HEK293T (cell line): ENCODE measurements around the gene DNAAF9.

Experiments
- ARNT ChIP-seq: fragments of 450-650 bp; IDR thresholded peaks from 2 replicates; pipeline ENCODE4 v1.6.1; 2017; ENCODE audit warnings: mild to moderate bottlenecking
- CTBP1 ChIP-seq: fragments of 450-650 bp; IDR thresholded peaks from 2 replicates; pipeline ENCODE4 v1.6.1; 2016; ENCODE audit warnings: borderline replicate concordance
- ELF4 ChIP-seq: fragments of 450-650 bp; IDR thresholded peaks from 2 replicates; pipeline ENCODE4 v1.6.1; 2017; ENCODE audit warnings: antibody characterized with exemption
- FOXA1 ChIP-seq: fragments of 450-650 bp; IDR thresholded peaks from 2 replicates; pipeline ENCODE4 v1.6.1; 2016; ENCODE audit warnings: mild to moderate bottlenecking
- FOXM1 ChIP-seq: fragments of 450-650 bp; IDR thresholded peaks from 2 replicates; pipeline ENCODE4 v1.6.1; 2017; ENCODE audit warnings: mild to moderate bottlenecking, borderline replicate concordance
- NFRKB ChIP-seq: fragments of 450-650 bp; IDR thresholded peaks from 2 replicates; pipeline ENCODE4 v1.6.1; 2016; ENCODE audit warnings: mild to moderate bottlenecking, moderate library complexity
- SP1 ChIP-seq: fragments of 450-650 bp; IDR thresholded peaks from 2 replicates; pipeline ENCODE4 v1.6.1; 2017
- SUZ12 ChIP-seq: fragments of 450-650 bp; IDR thresholded peaks from 2 replicates; pipeline ENCODE4 v1.6.1; 2016; ENCODE audit warnings: mild to moderate bottlenecking
- TARDBP ChIP-seq: fragments of 450-650 bp; IDR thresholded peaks from 2 replicates; pipeline ENCODE4 v1.6.1; 2016
- ZNF384 ChIP-seq: fragments of 450-650 bp; IDR thresholded peaks from 2 replicates; pipeline ENCODE4 v1.6.1; 2016

DNA sequence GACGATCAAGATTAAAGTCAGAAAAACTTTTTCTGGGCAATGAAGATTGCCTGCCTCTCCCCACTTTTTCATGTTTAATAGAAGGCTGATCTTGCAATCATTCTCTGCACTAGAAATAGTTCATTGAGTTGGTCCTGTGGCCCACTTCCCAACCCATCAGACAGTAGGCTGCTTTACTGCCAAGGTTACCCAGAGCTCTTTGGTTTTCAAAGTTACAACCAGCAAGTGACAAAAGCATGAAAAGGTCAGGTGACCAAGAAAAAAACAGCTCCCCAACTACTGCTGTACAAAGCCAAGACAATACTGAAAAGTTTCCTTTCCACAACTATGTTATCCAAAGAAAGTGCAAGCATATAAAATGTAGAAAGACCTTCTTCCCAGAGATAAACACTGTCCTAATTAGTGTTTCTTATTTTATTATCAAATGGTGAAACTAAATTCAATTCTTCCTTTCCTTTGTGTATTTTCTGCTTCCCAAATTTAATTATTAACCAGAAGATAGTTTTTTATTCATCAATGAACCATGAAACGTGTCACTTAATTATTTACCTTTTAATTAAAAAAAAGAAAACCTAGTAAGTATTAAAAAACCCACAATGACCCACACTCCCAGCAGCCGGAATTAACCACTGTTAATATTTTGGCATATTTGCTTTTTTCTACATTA, 16.6 kb downstream of the DNAAF9 start:
- no peak for TF ChIP-seq FOXA1
- TF ChIP-seq SP1: no peak
- no peak for TF ChIP-seq TARDBP
- no peak for TF ChIP-seq FOXM1
- TF ChIP-seq NFRKB: no peak
- TF ChIP-seq CTBP1: no peak
- TF ChIP-seq SUZ12: no peak
- no peak for TF ChIP-seq ELF4
- TF ChIP-seq ZNF384: no peak
- TF ChIP-seq ARNT: no peak
